ENCODE results near the gene ATG4B. TPM values are rescaled to one million over a fixed set of nuclear protein-coding genes. Genes with fewer than 3 reads are reported as not detected.
"Not testable (repeated sequence)": the region's sequence is repeated elsewhere in the genome, so short reads cannot be mapped to it uniquely, and the experiment has no call there.

ATG4B gene
- total RNA-seq, result 100 to 1,000 TPM in 1 of 2 donors, 10 to 100 TPM in 1; 97.9 to 109 TPM

- Mint-ChIP-seq H3K27me3 (ENCODE audit: low read depth) (no peaks in the 10 kb centered on the region), H3K9me3 (no peaks in the 10 kb centered on the region), H3K27ac (peak within 1 kb of the TSS; percentile 99), H3K4me1 (ENCODE audit: low read depth) (peaks cover 57% of the 10 kb centered on the region), H3K36me3 (ENCODE audit: insufficient read depth in 2 of 2) (peaks cover 10 to 15% of the 10 kb centered on the region in 2 donors), H3K4me3 (peak within 1 kb of the TSS; percentile 84 to 100)
- DNase-seq (peak; percentile 85 to 87), ATAC-seq (replicated peaks in 1 of 2) (peak; percentile 78 to 81)
These were observed at the start of gene ATG4B, which contains the start of gene THAP4 for GRCh38 chr2:241637018-241637794. Gene ATG4B, plus strand, starts transcription at chr2:241637693. Its CDS starts 22 bp downstream, at chr2:241637715. Gene THAP4, minus strand, starts transcription at chr2:241637158. Its CDS starts 141 bp downstream, at chr2:241637017.

- H3K27ac Mint-ChIP-seq; H3K4me3 Mint-ChIP-seq; H3K27me3 Mint-ChIP-seq (ENCODE audit: low read depth); H3K9me3 Mint-ChIP-seq; H3K4me1 Mint-ChIP-seq (ENCODE audit: low read depth); DNase-seq; ATAC-seq (replicated peaks in 1 of 2): not testable (repeated sequence)
- peaks cover 21 to 39% of the 10 kb centered on the region in 2 donors for H3K36me3 Mint-ChIP-seq (ENCODE audit: insufficient read depth in 2 of 2)
These were observed 47.6 kb upstream of the ATG4B start for GRCh38 chr2:241589863-241590262.

DNA sequence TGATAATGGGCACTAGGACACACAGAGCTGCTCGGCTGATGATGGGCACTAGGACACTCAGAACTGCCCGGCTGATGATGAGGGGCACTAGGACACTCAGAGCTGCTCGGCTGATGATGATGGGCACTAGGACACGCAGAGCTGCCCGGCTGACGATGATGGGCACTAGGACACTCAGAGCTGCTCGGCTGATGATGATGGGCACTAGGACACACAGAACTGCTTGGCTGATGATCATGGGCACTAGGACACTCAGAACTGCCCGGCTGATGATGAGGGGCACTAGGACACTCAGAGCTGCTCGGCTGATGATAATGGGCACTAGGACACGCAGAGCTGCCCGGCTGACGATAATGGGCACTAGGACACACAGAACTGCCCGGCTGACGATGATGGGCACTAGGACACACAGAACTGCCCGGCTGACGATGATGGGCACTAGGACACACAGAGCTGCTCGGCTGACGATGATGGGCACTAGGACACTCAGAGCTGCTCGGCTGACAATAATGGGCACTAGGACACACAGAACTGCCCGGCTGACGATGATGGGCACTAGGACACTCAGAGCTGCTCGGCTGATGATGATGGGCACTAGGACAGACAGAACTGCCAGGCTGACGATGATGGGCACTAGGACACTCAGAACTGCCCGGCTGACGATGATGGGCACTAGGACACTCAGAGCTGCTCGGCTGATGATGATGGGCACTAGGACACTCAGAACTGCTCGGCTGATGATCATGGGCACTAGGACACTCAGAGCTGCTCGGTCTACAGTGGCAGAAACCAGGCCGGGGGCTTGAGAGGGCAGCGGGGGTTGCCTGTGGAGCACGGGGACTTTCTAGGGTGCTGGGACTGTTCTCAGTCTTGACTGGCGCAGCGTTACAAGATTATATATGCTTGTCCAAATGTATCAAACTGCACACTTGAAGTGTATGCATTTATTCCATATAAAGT is 46.7 kb upstream of the ATG4B start:
- not testable (repeated sequence) for H3K4me3 Mint-ChIP-seq; ATAC-seq (replicated peaks in 1 of 2); H3K4me1 Mint-ChIP-seq (ENCODE audit: low read depth); H3K9me3 Mint-ChIP-seq; H3K27ac Mint-ChIP-seq; H3K27me3 Mint-ChIP-seq (ENCODE audit: low read depth); DNase-seq
- H3K36me3 Mint-ChIP-seq (ENCODE audit: insufficient read depth in 2 of 2), result peaks cover 15 to 29% of the 10 kb centered on the region in 2 donors

DNA sequence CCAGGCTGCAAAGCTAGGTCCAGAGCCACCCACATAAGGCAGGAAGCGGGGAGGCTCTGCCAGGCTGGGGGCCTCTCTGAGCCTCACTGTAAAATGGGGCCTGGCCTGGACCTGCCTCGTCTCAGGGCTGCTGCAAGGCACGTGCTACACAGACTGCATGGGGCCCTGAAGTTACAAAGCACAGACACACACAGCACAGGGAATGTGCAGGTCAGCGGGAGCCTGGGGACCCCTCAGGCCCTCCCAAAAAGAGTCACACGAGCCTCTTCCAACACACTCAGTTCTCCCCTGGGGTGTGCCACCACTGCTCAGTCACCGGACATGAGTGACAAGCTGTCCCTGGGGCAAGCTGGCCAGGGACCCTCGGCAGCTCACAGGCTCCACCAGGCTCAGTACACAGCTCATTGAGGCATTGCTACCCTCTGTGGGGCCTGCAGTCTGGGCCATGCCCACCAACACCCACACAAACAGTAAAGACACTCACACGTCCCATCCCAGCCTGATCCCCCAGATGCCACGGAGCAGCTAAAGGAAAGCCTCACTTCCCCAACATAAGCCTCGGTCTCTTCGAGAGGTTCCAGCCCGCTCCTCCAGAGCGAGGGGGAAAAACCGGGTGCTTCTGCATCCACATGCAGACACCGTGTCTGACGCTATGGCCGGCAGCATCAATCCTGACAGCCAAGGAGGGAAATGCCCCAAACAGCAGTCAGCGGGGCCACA is 45.2 kb upstream of the ATG4B start:
- Mint-ChIP-seq H3K36me3 (ENCODE audit: insufficient read depth in 2 of 2) (peaks cover 5 to 14% of the 10 kb centered on the region in 2 donors), H3K27me3 (ENCODE audit: low read depth) (no peaks in the 10 kb centered on the region), H3K4me1 (ENCODE audit: low read depth) (no peaks in the 10 kb centered on the region), H3K27ac (no peak overlapping the region), H3K9me3 (peaks cover 0 to 1% of the 10 kb centered on the region in 2 donors), H3K4me3 (no peak overlapping the region)
- ATAC-seq (replicated peaks in 1 of 2) (no peak), DNase-seq (no peak)

- no peak for ATAC-seq (replicated peaks in 1 of 2)
- H3K27ac Mint-ChIP-seq, result no peak overlapping the region
- no peaks in the 10 kb centered on the region for H3K4me1 Mint-ChIP-seq (ENCODE audit: low read depth)
- no peaks in the 10 kb centered on the region for H3K9me3 Mint-ChIP-seq
- DNase-seq, result no peak
- no peak overlapping the region for H3K4me3 Mint-ChIP-seq
- peaks cover 4 to 8% of the 10 kb centered on the region in 2 donors for H3K36me3 Mint-ChIP-seq (ENCODE audit: insufficient read depth in 2 of 2)
- H3K27me3 Mint-ChIP-seq (ENCODE audit: low read depth), result no peaks in the 10 kb centered on the region
These were observed 44.2 kb upstream of the ATG4B start for GRCh38 chr2:241593271-241593670.

GRCh38 chr2:241595600-241596140 is 41.8 kb upstream of the ATG4B start:
- ATAC-seq (replicated peaks in 1 of 2) (no peak), DNase-seq (no peak)
- H3K27ac Mint-ChIP-seq, result no peak overlapping the region
- H3K27me3 Mint-ChIP-seq (ENCODE audit: low read depth), result no peaks in the 10 kb centered on the region
- peaks cover 1 to 8% of the 10 kb centered on the region in 2 donors for H3K36me3 Mint-ChIP-seq (ENCODE audit: insufficient read depth in 2 of 2)
- H3K4me3 Mint-ChIP-seq, result no peak overlapping the region
- no peaks in the 10 kb centered on the region for H3K4me1 Mint-ChIP-seq (ENCODE audit: low read depth)
- no peaks in the 10 kb centered on the region for H3K9me3 Mint-ChIP-seq

GRCh38 chr2:241597561-241597960 is 39.9 kb upstream of the ATG4B start:
- no peak overlapping the region for H3K27ac Mint-ChIP-seq
- H3K4me1 Mint-ChIP-seq (ENCODE audit: low read depth), result no peaks in the 10 kb centered on the region
- peaks cover 3 to 12% of the 10 kb centered on the region in 2 donors for H3K36me3 Mint-ChIP-seq (ENCODE audit: insufficient read depth in 2 of 2)
- DNase-seq, result no peak
- no peaks in the 10 kb centered on the region for H3K27me3 Mint-ChIP-seq (ENCODE audit: low read depth)
- ATAC-seq (replicated peaks in 1 of 2), result no peak
- no peaks in the 10 kb centered on the region for H3K9me3 Mint-ChIP-seq
- H3K4me3 Mint-ChIP-seq, result no peak overlapping the region

- no peak for ATAC-seq (replicated peaks in 1 of 2)
- H3K9me3 Mint-ChIP-seq, result no peaks in the 10 kb centered on the region
These were observed 39.4 kb upstream of the ATG4B start for GRCh38 chr2:241598061-241598460.

DNA sequence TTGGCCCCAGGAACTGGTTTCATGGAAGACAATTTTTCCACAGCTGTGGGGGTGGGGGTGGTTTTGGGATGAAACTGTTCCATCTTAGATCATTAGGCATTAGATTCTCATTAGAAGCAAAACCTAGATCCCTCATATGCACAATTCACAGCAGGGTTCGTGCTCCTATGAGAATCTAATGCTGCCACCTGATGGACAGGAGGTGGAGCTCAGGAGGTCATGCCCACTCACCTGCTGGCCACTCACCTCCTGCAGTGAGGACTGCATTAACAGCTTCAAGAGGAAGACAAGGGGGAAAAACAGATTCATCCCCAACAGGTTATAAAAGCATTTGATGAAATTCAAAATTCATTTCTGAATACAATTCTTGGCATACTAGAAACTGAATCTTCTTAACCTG is 39.0 kb upstream of the ATG4B start:
- Mint-ChIP-seq H3K4me1 (ENCODE audit: low read depth) (no peaks in the 10 kb centered on the region), H3K36me3 (ENCODE audit: insufficient read depth in 2 of 2) (peaks cover 3 to 12% of the 10 kb centered on the region in 2 donors), H3K27me3 (ENCODE audit: low read depth) (no peaks in the 10 kb centered on the region), H3K9me3 (no peaks in the 10 kb centered on the region), H3K27ac (no peak overlapping the region), H3K4me3 (no peak overlapping the region)
- no peak for ATAC-seq (replicated peaks in 1 of 2)
- no peak for DNase-seq

More at GRCh38 chr2:241598061-241598460, 39.4 kb upstream of the ATG4B start:
- Mint-ChIP-seq H3K27ac (no peak overlapping the region), H3K36me3 (ENCODE audit: insufficient read depth in 2 of 2) (peaks cover 3 to 12% of the 10 kb centered on the region in 2 donors), H3K4me3 (no peak overlapping the region), H3K27me3 (ENCODE audit: low read depth) (no peaks in the 10 kb centered on the region), H3K4me1 (ENCODE audit: low read depth) (no peaks in the 10 kb centered on the region)
- no peak for DNase-seq

- no peak for ATAC-seq (replicated peaks in 1 of 2)
- Mint-ChIP-seq H3K36me3 (ENCODE audit: insufficient read depth in 2 of 2) (peaks cover 3 to 12% of the 10 kb centered on the region in 2 donors), H3K4me1 (ENCODE audit: low read depth) (no peaks in the 10 kb centered on the region), H3K9me3 (no peaks in the 10 kb centered on the region), H3K27ac (no peak overlapping the region), H3K27me3 (ENCODE audit: low read depth) (no peaks in the 10 kb centered on the region), H3K4me3 (no peak overlapping the region)
- no peak for DNase-seq
These were observed 37.9 kb upstream of the ATG4B start for GRCh38 chr2:241599615-241600014.

GRCh38 chr2:241601841-241602240 is 35.7 kb upstream of the ATG4B start:
- ATAC-seq (replicated peaks in 1 of 2), result no peak
- H3K36me3 Mint-ChIP-seq (ENCODE audit: insufficient read depth in 2 of 2), result peaks cover 3 to 14% of the 10 kb centered on the region in 2 donors
- H3K4me1 Mint-ChIP-seq (ENCODE audit: low read depth), result no peaks in the 10 kb centered on the region
- no peak for DNase-seq
- H3K4me3 Mint-ChIP-seq, result no peak overlapping the region
- no peaks in the 10 kb centered on the region for H3K9me3 Mint-ChIP-seq
- no peak overlapping the region for H3K27ac Mint-ChIP-seq
- H3K27me3 Mint-ChIP-seq (ENCODE audit: low read depth), result no peaks in the 10 kb centered on the region

GRCh38 chr2:241602720-241603119 is 34.8 kb upstream of the ATG4B start:
- DNase-seq, result no peak
- Mint-ChIP-seq H3K36me3 (ENCODE audit: insufficient read depth in 2 of 2) (peaks cover 3 to 12% of the 10 kb centered on the region in 2 donors), H3K9me3 (no peaks in the 10 kb centered on the region), H3K27ac (no peak overlapping the region), H3K4me3 (no peak overlapping the region), H3K4me1 (ENCODE audit: low read depth) (no peaks in the 10 kb centered on the region), H3K27me3 (ENCODE audit: low read depth) (no peaks in the 10 kb centered on the region)
- ATAC-seq (replicated peaks in 1 of 2), result no peak
